CD4-positive, alpha-beta T cell (primary cell): ENCODE measurements around the gene MYL5. TPM values are rescaled to one million over a fixed set of nuclear protein-coding genes. Genes with fewer than 3 reads are reported as not detected.

Experiments
- ATAC-seq: fragments of 200-7000 bp; cut with Tn5 transposase; one replicate; pipeline ENCODE4 v1.10.0; 2022; ENCODE audit warnings: mild to moderate bottlenecking; ENCODE audit not compliant: poor library complexity
- CTCF ChIA-PET: fragments of 350-600 bp; sonication (Branson Sonifier 250); formaldehyde crosslinking; loops from one replicate; lab custom pipeline; 2021; ENCODE audit warnings: antibody characterized with exemption, inconsistent platforms; lab: Charles Lee
- POLR2A ChIA-PET: fragments of 350-600 bp; sonication (Branson Sonifier 250); formaldehyde crosslinking; loops from one replicate; lab custom pipeline; 2021; ENCODE audit warnings: antibody characterized with exemption, inconsistent platforms; lab: Charles Lee
- DNase-seq, 14 experiments: peaks; one replicate each; pipeline ENCODE4 v3.0.0-alpha.2; 2013 to 2020; ENCODE audit warnings: mixed read lengths in 2 of 14
- H3K27ac ChIP-seq, 2 donors: one replicate each; pipeline versions ENCODE4 v1.5.1 to v1.7.0; 2013; ENCODE audit warnings: low read length in 2 of 2, low read depth in 1 of 2, mild to moderate bottlenecking in 1 of 2
- H3K27me3 ChIP-seq, 2 experiments: 1 replicate in 1 of 2; 2 replicates in 1 of 2; pipeline versions ENCODE4 v1.6.1 to v1.7.0; 2013; ENCODE audit warnings: low read length in 2 of 2, control low read depth in 1 of 2, mild to moderate bottlenecking in 1 of 2, moderate library complexity in 1 of 2; ENCODE audit not compliant: insufficient read depth in 2 of 2, control insufficient read depth in 1 of 2
- H3K36me3 ChIP-seq: one replicate; pipeline ENCODE4 v1.6.1; 2013; ENCODE audit warnings: low read length, control low read depth; ENCODE audit not compliant: insufficient read depth
- H3K4me1 ChIP-seq: one replicate; pipeline ENCODE4 v1.6.1; 2013; ENCODE audit warnings: low read length, control low read depth; ENCODE audit not compliant: insufficient read depth
- H3K4me3 ChIP-seq: one replicate; pipeline ENCODE4 v1.5.1; 2013; ENCODE audit warnings: mild to moderate bottlenecking, low read length, moderate library complexity
- H3K9me3 ChIP-seq, 2 experiments: 1 replicate in 1 of 2; 2 replicates in 1 of 2; pipeline versions ENCODE4 v1.6.1 to v1.7.0; 2013; ENCODE audit warnings: low read length in 2 of 2, mild to moderate bottlenecking in 2 of 2, control low read depth in 1 of 2, moderate library complexity in 1 of 2; ENCODE audit not compliant: control insufficient read depth in 1 of 2, insufficient read depth in 1 of 2
- H3K27ac Mint-ChIP-seq: one replicate; pipeline ENCODE4 v1.8.0; 2020; ENCODE audit warnings: mixed read lengths
- H3K27me3 Mint-ChIP-seq: one replicate; pipeline ENCODE4 v1.8.0; 2021; ENCODE audit warnings: mixed read lengths
- H3K36me3 Mint-ChIP-seq: one replicate; pipeline ENCODE4 v1.8.0; 2021; ENCODE audit warnings: low read depth, mixed read lengths
- H3K4me1 Mint-ChIP-seq: one replicate; pipeline ENCODE4 v1.8.0; 2021; ENCODE audit warnings: low read depth, mixed read lengths
- H3K4me3 Mint-ChIP-seq: one replicate; pipeline ENCODE4 v1.8.0; 2020; ENCODE audit warnings: mild to moderate bottlenecking, mixed read lengths
- H3K9me3 Mint-ChIP-seq: one replicate; pipeline ENCODE4 v1.8.0; 2020; ENCODE audit warnings: mixed read lengths
- CTCF ChIP-seq: fragments of 200-600 bp; IDR thresholded peaks from one replicate; pipeline ENCODE4 v1.8.0; 2022; ENCODE audit warnings: antibody characterized with exemption, mild to moderate bottlenecking
- intact Hi-C, 2 experiments: fragments of 100-400 bp; cut with DNase I in 1 of 2; cut with micrococcal nuclease in 1 of 2; formaldehyde crosslinking; loops; one replicate each; pipeline versions ENCODE4 v1.15.1 to v1.9.0; 2023 to 2025; cut with DNase I, micrococcal nuclease
- total RNA-seq, 174 experiments: library from RNA in 2 of 174; stranded (reverse) in 2 of 174; gene quantifications; one replicate each; pipeline ENCODE4 v1.2.3 and lab custom pipeline; 2021 to 2026

The MYL5 gene
- total RNA-seq, 2 experiments from 2014 or later: 25.3 to 29.2 TPM

- peaks cover 37% of the 10 kb centered on the region for H3K4me1 Mint-ChIP-seq
- H3K4me1 ChIP-seq: peaks cover 39% of the 10 kb centered on the region
- no peak overlapping the region for H3K27ac Mint-ChIP-seq
- DNase-seq: no peak
- no peaks in the 10 kb centered on the region for H3K9me3 ChIP-seq
- no peaks in the 10 kb centered on the region for H3K36me3 Mint-ChIP-seq
- H3K4me3 Mint-ChIP-seq: peak overlapping the region; percentile 66
- H3K36me3 ChIP-seq: peaks cover 11% of the 10 kb centered on the region
- ChIA-PET POLR2A (no interaction called here), CTCF (no interaction called here)
- H3K27me3 ChIP-seq: no peaks in the 10 kb centered on the region
- no peak overlapping the region for H3K4me3 ChIP-seq
- TF ChIP-seq CTCF: no peak
- intact Hi-C loops: no loop called here
- no peaks in the 10 kb centered on the region for H3K27me3 Mint-ChIP-seq
- ATAC-seq: no peak
- H3K9me3 Mint-ChIP-seq: no peaks in the 10 kb centered on the region
- no peak overlapping the region for H3K27ac ChIP-seq
Observed at GRCh38 chr4:707929-708630, 33.7 kb downstream of the MYL5 start.

GRCh38 chr4:708631-708933, 34.2 kb downstream of the MYL5 start:
- H3K9me3 ChIP-seq: no peaks in the 10 kb centered on the region
- H3K36me3 ChIP-seq: peaks cover 11% of the 10 kb centered on the region
- H3K4me3 Mint-ChIP-seq: peak overlapping the region; percentile 59
- TF ChIP-seq CTCF: no peak
- H3K27ac Mint-ChIP-seq: peak overlapping the region; percentile 54
- no peaks in the 10 kb centered on the region for H3K36me3 Mint-ChIP-seq
- peaks cover 39% of the 10 kb centered on the region for H3K4me1 ChIP-seq
- peaks cover 37% of the 10 kb centered on the region for H3K4me1 Mint-ChIP-seq
- DNase-seq (no peak), ATAC-seq (no peak)
- intact Hi-C loops: no loop called here
- H3K27ac ChIP-seq: no peak overlapping the region
- no peaks in the 10 kb centered on the region for H3K27me3 ChIP-seq
- ChIA-PET POLR2A (no interaction called here), CTCF (no interaction called here)
- no peaks in the 10 kb centered on the region for H3K9me3 Mint-ChIP-seq
- H3K4me3 ChIP-seq: no peak overlapping the region
- H3K27me3 Mint-ChIP-seq: no peaks in the 10 kb centered on the region

- Mint-ChIP-seq H3K27me3 (no peaks in the 10 kb centered on the region), H3K27ac (peak overlapping the region; percentile 36), H3K36me3 (no peaks in the 10 kb centered on the region), H3K4me1 (peaks cover 37% of the 10 kb centered on the region), H3K4me3 (peak overlapping the region; percentile 69), H3K9me3 (no peaks in the 10 kb centered on the region)
- peaks cover 14% of the 10 kb centered on the region for H3K36me3 ChIP-seq
- no peak for ATAC-seq
- no peak for TF ChIP-seq CTCF
- H3K9me3 ChIP-seq: no peaks in the 10 kb centered on the region
- peaks cover 42% of the 10 kb centered on the region for H3K4me1 ChIP-seq
- no peaks in the 10 kb centered on the region for H3K27me3 ChIP-seq
- H3K4me3 ChIP-seq: no peak overlapping the region
- POLR2A ChIA-PET: interaction anchor here (1.1 kb wide), 1 partner anchor 35 kb away, joined by 3 read pairs; the partner anchor contains the start of genes ATP5ME and MYL5
- CTCF ChIA-PET: interaction anchor here (0.8 kb wide), 1 partner anchor 33 kb away, joined by 3 read pairs; no protein-coding TSS in a partner anchor
- intact Hi-C loops: no loop called here
- no peak overlapping the region for H3K27ac ChIP-seq
- no peak for DNase-seq
Observed at GRCh38 chr4:709348-709747, 35.0 kb downstream of the MYL5 start.
